Measurements from ENCODE around the gene CD151.

Gene CD151

GRCh38 chr11:827146-827896 lies 5.4 kb upstream of the CD151 start:
- no peak for DNase-seq
- intact Hi-C loops (cut with DNase I): no loop called here

- DNase-seq: no peak
- intact Hi-C loops (cut with DNase I): no loop called here
Measured at GRCh38 chr11:827897-828192, 4.9 kb upstream of the CD151 start, which contains the start of gene CRACR2B. TSS of gene CRACR2B (plus strand) at chr11:827919. CDS start at chr11:828608, 689 bp downstream.

GRCh38 chr11:828506-829175 lies 4.1 kb upstream of the CD151 start:
- intact Hi-C loops (cut with DNase I): no loop called here
- no peak for DNase-seq

GRCh38 chr11:829176-829846 lies 3.4 kb upstream of the CD151 start:
- intact Hi-C loops (cut with DNase I): no loop called here
- DNase-seq: no peak

- intact Hi-C loops (cut with DNase I): no loop called here
- DNase-seq: no peak
Measured at GRCh38 chr11:829847-830294, 2.9 kb upstream of the CD151 start.

- intact Hi-C loops (cut with DNase I): no loop called here
Measured at GRCh38 chr11:830295-831117, 2.2 kb upstream of the CD151 start.

GRCh38 chr11:831118-831864 lies 1.5 kb upstream of the CD151 start:
- intact Hi-C loops (cut with DNase I): no loop called here

More at GRCh38 chr11:830295-831117, 2.2 kb upstream of the CD151 start:
- peak in 1 of 10 donors; percentile 53 for DNase-seq

GRCh38 chr11:831961-832528 lies 707 bp upstream of the CD151 start:
- intact Hi-C loops (cut with DNase I): no loop called here
- no peak for DNase-seq

More at GRCh38 chr11:831118-831864, 1.5 kb upstream of the CD151 start:
- DNase-seq: no peak

GRCh38 chr11:833114-833791 lies 501 bp downstream of the CD151 start:
- DNase-seq: no peak
- intact Hi-C loops (cut with DNase I): no loop called here

- DNase-seq: no peak
Measured at GRCh38 chr11:833849-834311, 1.1 kb downstream of the CD151 start.

GRCh38 chr11:834371-835316 lies 1.9 kb downstream of the CD151 start:
- intact Hi-C loops (cut with DNase I): no loop called here
- DNase-seq: peak in 2 of 10 donors; percentile 65 to 92

More at GRCh38 chr11:833849-834311, 1.1 kb downstream of the CD151 start:
- intact Hi-C loops (cut with DNase I): no loop called here

GRCh38 chr11:836274-836673 lies 3.5 kb downstream of the CD151 start:
- DNase-seq: no peak

GRCh38 chr11:836700-837099 lies 3.9 kb downstream of the CD151 start:
- intact Hi-C loops (cut with DNase I): no loop called here
- no peak for DNase-seq

More at GRCh38 chr11:836274-836673, 3.5 kb downstream of the CD151 start:
- intact Hi-C loops (cut with DNase I): no loop called here

GRCh38 chr11:837189-837989 lies 4.6 kb downstream of the CD151 start:
- DNase-seq: no peak
- intact Hi-C loops (cut with DNase I): no loop called here

GRCh38 chr11:837990-838307 lies 5.2 kb downstream of the CD151 start:
- DNase-seq: no peak
- intact Hi-C loops (cut with DNase I): no loop called here

GRCh38 chr11:838441-839279 lies 5.9 kb downstream of the CD151 start:
- intact Hi-C loops (cut with DNase I): no loop called here
- DNase-seq: no peak
